Embryonic facial prominence (tissue), 1 donor: ENCODE data around the gene ANKS6.

ENCODE experiments used
- DNase-seq: peaks from one replicate; pipeline ENCODE4 v3.0.0-alpha.2; 2016; ENCODE audit errors: extremely low spot score

ANKS6 gene

DNA sequence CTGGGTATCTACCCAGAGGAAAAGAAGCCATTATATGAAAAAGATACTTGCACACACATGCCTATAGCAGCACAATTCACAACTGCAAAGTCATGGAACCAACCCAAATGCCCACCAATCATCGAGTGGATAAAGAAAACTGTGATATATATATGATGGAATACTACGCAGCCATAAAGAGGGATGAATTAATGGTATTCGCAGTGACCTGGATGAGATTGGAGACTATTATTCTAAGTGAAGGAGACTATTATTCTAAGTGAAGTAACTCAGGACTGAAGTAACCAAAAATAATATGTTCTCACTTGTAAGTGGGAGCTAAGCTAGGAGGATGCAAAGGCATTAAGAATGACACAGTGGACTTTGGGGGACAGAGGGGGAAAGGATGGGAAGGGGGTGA lies 57.6 kb downstream of the ANKS6 start:
- DNase-seq = no peak

DNA sequence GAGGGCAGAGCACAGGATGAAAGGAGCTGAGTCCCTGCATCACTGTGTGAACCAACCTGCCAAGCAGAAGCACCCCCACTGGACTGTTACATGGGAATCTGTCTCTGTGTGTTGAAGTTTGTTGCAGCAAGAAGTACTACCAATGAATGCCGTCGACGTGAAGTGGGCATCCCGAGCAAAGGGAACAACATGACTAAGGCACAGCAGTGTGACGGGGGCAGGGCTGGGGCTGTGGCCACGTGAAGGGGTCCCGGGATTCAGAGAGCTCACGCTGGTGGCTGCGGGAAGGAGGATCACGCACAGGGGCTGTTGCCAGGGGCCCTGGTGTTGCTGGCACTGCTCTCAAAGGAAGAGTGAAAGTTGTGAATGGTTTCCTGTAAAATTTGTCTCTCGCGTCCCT lies 60.1 kb downstream of the ANKS6 start:
- DNase-seq = no peak

GRCh38 chr9:98732801-98733200 lies 63.6 kb downstream of the ANKS6 start:
- DNase-seq = no peak

GRCh38 chr9:98732091-98732490 lies 64.3 kb downstream of the ANKS6 start:
- no peak for DNase-seq

GRCh38 chr9:98730871-98731270 lies 65.5 kb downstream of the ANKS6 start:
- no peak for DNase-seq

GRCh38 chr9:98728500-98728899 lies 67.9 kb downstream of the ANKS6 start:
- DNase-seq = no peak

- DNase-seq = no peak
These were observed 68.9 kb downstream of the ANKS6 start for GRCh38 chr9:98727428-98727827.

DNA sequence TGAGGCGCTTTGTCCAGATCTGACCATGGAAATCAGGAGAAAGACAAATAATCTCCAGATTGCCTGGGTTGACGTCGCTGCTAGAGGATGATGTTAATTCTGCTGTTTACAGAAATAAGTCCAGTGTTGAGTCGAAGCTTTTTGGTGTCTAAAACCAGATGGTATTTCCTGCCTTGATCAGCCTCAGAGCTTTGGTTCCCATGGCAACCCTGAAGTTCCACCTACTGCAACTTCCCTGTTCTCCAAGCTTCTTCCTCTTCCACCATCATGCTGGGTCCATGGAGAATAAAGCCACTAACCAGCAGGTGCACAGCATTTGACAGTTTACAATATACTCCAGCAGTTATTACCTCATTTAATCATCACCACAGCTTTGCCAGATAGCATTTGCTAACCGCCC lies 69.6 kb downstream of the ANKS6 start:
- DNase-seq = no peak

GRCh38 chr9:98724810-98725530 lies 71.4 kb downstream of the ANKS6 start:
- DNase-seq = no peak

- DNase-seq = no peak
These were observed 74.7 kb downstream of the ANKS6 start for GRCh38 chr9:98721643-98722042.

- DNase-seq = no peak
These were observed 76.0 kb downstream of the ANKS6 start for GRCh38 chr9:98720402-98720801.

GRCh38 chr9:98719055-98719454 lies 77.3 kb downstream of the ANKS6 start:
- no peak for DNase-seq

- no peak for DNase-seq
These were observed 81.5 kb downstream of the ANKS6 start for GRCh38 chr9:98714833-98715232.

DNA sequence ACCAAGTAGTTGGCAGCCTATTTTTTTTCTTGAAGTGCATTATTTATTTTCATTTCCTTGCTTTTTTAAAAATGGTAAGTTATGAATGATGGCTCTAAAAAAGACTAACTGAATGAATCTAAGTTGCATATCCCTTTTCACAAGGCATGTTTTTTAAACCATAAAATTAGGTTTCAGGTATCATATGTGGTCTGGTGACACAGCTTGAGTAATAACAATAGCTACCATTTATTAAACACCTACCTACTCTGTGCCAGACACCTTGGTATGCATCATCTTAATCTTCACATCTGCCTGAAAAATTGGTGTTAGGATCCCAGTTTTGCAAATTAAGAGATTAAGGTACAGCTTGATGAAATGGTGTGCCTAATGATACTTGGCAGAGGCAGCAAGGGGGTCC lies 83.4 kb downstream of the ANKS6 start:
- no peak for DNase-seq

DNA sequence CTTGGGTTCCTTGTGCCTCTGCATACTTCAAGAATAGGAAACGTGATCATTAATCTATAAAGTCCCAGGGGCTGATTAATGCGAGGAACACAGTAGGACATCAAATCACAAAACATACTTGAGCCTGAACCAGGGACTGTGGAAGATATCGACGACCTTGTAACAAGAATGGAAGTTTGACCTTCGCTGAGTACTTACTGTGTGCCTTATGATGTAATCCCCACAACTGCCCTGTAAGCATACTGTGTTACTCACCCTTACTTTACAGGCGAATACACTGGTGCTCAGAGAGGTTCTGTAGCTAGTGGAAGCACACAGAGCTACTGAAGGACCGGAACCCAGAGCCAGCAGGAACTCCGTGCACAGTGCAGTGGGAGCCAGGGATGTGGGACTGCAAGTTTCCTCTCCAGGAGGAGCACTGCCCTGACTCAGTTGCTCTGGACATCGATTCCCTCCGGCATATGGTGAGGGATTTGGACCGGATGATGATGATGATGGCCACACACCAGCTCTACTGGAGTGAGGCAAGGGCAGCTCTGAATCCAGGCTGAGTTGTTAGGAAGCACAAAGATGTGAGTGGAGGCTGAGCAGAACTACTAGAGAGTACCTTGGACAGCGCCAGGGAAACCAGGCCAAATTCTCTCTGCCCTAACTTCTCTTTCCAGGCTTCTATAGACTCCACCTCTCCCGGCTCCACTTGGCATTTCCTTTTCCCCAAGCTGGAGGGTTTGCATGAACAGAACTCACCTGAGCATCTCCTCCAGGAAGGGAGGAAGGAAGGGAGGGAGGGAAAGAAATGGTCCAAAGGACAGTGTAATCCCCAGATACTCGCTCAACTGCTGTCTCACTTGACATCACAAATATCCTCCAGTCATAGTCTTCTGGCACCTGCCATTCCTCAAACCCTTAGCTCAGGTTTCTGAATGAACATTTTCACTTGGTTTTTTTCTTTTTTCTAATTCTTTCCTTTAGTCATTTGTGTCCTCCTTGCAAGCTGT lies 86.1 kb downstream of the ANKS6 start:
- no peak for DNase-seq

DNA sequence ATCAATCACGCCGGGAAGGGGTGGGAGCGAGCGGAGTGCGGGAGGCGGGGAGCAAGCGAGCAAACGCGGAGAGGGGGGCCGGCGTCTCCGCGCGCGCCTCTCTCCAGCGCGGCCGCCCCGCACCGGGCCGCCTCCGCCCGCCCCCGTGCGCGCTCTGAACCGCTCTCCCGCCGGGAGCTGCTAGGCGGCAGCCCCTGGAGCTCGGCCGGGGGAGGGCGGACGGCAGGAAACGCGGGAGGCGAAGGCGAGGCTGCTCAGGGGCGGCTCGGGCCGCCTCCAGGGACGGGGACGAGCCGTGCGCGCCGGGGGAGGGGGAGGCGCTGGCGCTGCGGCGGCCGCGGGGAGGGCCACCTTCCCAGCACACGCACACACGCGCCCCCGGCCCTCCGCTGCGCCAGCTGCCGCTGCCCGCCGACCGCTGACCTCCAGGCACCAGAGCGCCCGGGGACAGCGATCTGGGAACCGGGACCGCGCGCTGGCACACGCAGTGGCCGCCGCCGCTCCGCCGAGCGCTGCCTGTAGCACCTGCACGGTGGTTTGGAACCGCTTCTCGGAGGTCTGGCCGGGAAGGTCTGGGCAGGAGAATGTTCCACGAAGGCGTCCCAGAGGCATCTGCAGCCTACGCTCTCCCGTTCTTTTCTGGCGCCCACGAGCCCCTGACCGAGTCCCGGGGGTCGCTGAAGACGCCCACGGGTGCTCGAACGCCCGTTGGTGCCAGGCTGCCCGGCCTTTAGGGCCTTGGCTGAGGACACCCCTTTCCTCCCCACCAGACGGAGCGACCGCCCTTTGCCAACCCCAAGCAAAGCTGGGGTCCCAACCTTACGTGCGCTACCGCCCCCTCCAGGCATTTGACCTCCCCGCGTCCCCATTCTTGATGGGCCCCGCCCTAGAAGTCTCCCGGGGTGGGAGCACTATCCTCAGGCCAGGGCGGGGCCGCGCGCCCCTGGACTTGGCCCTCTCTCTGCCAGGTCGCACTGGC lies 87.1 kb downstream of the ANKS6 start, which contains the start of gene GABBR2:
Gene GABBR2, minus strand, starts transcription at position 3 of the 979 bp plus-strand sequence. CDS start 198 bp downstream, outside the sequence.
- DNase-seq = no peak

- DNase-seq = no peak
These were observed 88.0 kb downstream of the ANKS6 start for GRCh38 chr9:98708103-98708932.

- no peak for DNase-seq
These were observed 88.9 kb downstream of the ANKS6 start for GRCh38 chr9:98707166-98708102.

- DNase-seq = no peak
These were observed 89.6 kb downstream of the ANKS6 start for GRCh38 chr9:98706651-98707165.
